GM12878 (cell line): Measurements from ENCODE around the gene SNX30. TPM values are rescaled to one million over a fixed set of nuclear protein-coding genes. Genes with fewer than 3 reads are reported as not detected.

Experiments used
- EP300 ChIP-seq, 2 experiments: fragments of 150-350 bp in 1 of 2; IDR thresholded peaks; 2 replicates each; pipeline ENCODE4 v1.6.1; 2011 to 2012; ENCODE audit warnings: low read depth in 2 of 2, low read length in 2 of 2, borderline replicate concordance in 1 of 2, improper control_type of control experiment in 1 of 2, inconsistent platforms in 1 of 2; ENCODE audit not compliant: control insufficient read depth in 1 of 2
- HDGF ChIP-seq: fragments of 450-650 bp; IDR thresholded peaks from 2 replicates; pipeline ENCODE4 v1.6.1; 2016; ENCODE audit warnings: antibody characterized with exemption
- IKZF1 ChIP-seq: fragments of 450-650 bp; conservative IDR thresholded peaks from 2 replicates; pipeline ENCODE4 v1.6.1; 2017; ENCODE audit warnings: antibody characterized with exemption, mild to moderate bottlenecking
- JUNB ChIP-seq: IDR thresholded peaks from 2 replicates; pipeline ENCODE4 v1.6.1; 2016; ENCODE audit warnings: antibody characterized with exemption, mild to moderate bottlenecking
- MTA2 ChIP-seq: fragments of 450-650 bp; IDR thresholded peaks from 2 replicates; pipeline ENCODE4 v1.6.1; 2016; ENCODE audit warnings: low read depth, mild to moderate bottlenecking, moderate library complexity
- MYB ChIP-seq: fragments of 150-350 bp; IDR thresholded peaks from 2 replicates; pipeline ENCODE4 v1.6.1; 2014; ENCODE audit warnings: mild to moderate bottlenecking, low read depth, low read length, borderline replicate concordance
- NFIC ChIP-seq: IDR thresholded peaks from 2 replicates; pipeline ENCODE4 v1.6.1; 2012; ENCODE audit warnings: low read depth, mild to moderate bottlenecking, inconsistent platforms, low read length, moderate library complexity
- PML ChIP-seq: IDR thresholded peaks from 2 replicates; pipeline ENCODE4 v1.6.1; 2012; ENCODE audit warnings: low read length, inconsistent platforms
- SMAD1 ChIP-seq: fragments of 450-650 bp; IDR thresholded peaks from 2 replicates; pipeline ENCODE4 v1.6.1; 2018; ENCODE audit warnings: mild to moderate bottlenecking, low read depth; ENCODE audit not compliant: partially characterized antibody
- SMARCA5 ChIP-seq: fragments of 450-650 bp; IDR thresholded peaks from 2 replicates; pipeline ENCODE4 v1.6.1; 2017; ENCODE audit warnings: mild to moderate bottlenecking
- ZNF217 ChIP-seq: fragments of 450-650 bp; IDR thresholded peaks from 2 replicates; pipeline ENCODE4 v1.6.1; 2017; ENCODE audit warnings: antibody characterized with exemption, mild to moderate bottlenecking
- polyA plus RNA-seq, 11 experiments: library from polyadenylated mRNA; depleted of rRNA in 4 of 11; unstranded in 6 of 11; stranded (reverse) in 5 of 11; fragments of >200 nt; fragmentation: Nextera tagmentation in 4 of 11; fragmentation: Illumina TruSeq in 1 of 11; extraction: Ambion mirVana in 4 of 11; extraction: Trizol in 1 of 11; gene quantifications; 1 replicate in 1 of 11; 2 replicates in 10 of 11; pipeline versions ENCODE4 v1.2.1 to v1.2.3, GENCODE V29; 2011 to 2016; ENCODE audit warnings: inconsistent platforms in 2 of 11, missing spikeins in 2 of 11, low read depth in 1 of 11
- total RNA-seq, 4 experiments: library from RNA; depleted of rRNA in 3 of 4; stranded (reverse); fragments of >200 nt in 3 of 4; fragmentation: Illumina TruSeq in 1 of 4; extraction: Trizol in 1 of 4; gene quantifications; 2 replicates each; pipeline versions ENCODE4 v1.2.1 to v1.2.3, GENCODE V29; 2013 to 2021
- TF ChIP-seq, protein P1 (sequence below): IDR thresholded peaks from 2 replicates; pipeline ENCODE4 v1.6.1; 2011; ENCODE audit warnings: low read depth, low read length, improper control_type of control experiment, borderline replicate concordance
- TF ChIP-seq, protein P2 (sequence below): fragments of 450-650 bp; IDR thresholded peaks from 2 replicates; pipeline ENCODE4 v1.6.1; 2017; ENCODE audit warnings: mild to moderate bottlenecking, low read depth, inconsistent platforms; ENCODE audit not compliant: poor library complexity, severe bottlenecking
- TF ChIP-seq, protein P3 (sequence below): fragments of 450-650 bp; formaldehyde crosslinking; IDR thresholded peaks from 2 replicates; pipeline ENCODE4 v1.4.0; 2022; ENCODE audit warnings: mild to moderate bottlenecking, moderate library complexity
- TF ChIP-seq, protein P4 (sequence below): IDR thresholded peaks from 2 replicates; pipeline ENCODE4 v1.6.1; 2012; ENCODE audit warnings: improper control_type of control experiment, low read depth, low read length; ENCODE audit not compliant: insufficient replicate concordance
- TF ChIP-seq, protein P5 (sequence below): IDR thresholded peaks from 2 replicates; pipeline ENCODE4 v1.6.1; 2012; ENCODE audit warnings: low read depth, low read length, improper control_type of control experiment

The SNX30 gene
- total and polyA plus RNA-seq, 10 of the 15 experiments (the other 5 are each of a cell fraction or from before 2014, with no cell fraction given): 0.53 to 4.0 (median 1.5) TPM

DNA sequence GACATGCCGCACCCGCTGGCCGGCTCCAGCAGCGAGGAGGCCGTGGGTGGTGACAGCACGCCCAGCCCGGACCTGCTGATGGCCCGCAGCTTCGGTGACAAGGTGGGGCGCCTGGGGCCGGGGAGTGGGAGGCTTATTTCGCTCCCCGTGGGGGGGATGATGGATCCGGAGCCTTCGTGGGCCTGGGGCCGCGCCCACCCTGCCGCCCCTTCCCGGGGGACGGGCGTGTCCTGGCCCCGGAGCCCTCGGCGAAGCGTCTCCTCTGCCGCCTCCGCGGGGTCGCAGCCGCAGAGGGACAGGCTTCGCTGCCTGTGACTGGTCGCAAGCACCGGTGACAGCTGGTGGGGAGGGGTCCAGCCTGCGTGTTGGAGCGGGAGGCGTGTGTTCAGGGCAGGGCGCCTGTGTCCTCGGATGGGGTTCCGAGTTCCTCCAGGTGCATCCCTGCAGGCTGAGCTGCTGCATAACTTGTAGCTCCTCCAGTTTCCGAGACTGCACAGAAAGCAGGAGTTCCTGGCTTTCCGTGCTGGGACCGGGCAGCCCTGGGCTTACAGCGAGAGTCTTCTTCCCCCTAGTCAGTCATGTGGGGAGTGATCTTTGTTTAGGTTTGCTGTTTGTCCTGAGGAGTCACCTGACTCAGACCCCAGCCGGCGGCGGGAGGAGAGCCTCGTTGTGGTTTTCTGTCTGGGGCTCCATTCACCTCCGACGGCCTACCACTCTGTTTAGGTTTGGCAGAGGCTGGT lies 666 bp downstream of the SNX30 start (continued):
- TF ChIP-seq, protein P1, sequence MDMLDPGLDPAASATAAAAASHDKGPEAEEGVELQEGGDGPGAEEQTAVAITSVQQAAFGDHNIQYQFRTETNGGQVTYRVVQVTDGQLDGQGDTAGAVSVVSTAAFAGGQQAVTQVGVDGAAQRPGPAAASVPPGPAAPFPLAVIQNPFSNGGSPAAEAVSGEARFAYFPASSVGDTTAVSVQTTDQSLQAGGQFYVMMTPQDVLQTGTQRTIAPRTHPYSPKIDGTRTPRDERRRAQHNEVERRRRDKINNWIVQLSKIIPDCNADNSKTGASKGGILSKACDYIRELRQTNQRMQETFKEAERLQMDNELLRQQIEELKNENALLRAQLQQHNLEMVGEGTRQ: no peak; the same call in 1 of the 2 replicates
- TF ChIP-seq PML (no peak), SMARCA5 (0 out of 2 replicates have a peak, but pooled peaks have one; percentile 7), IKZF1 (0 out of 2 replicates have a peak, but pooled peaks have one; percentile 5), NFIC (no peak), SMAD1 (no peak), JUNB (no peak), EP300 (IDR thresholded peaks at IDR 0.05; ENCODE audit: borderline replicate concordance in 1 of 2, control insufficient read depth in 1 of 2, low read depth in 2 of 2, low read length in 2 of 2) (no peak), HDGF (no peak), MTA2 (no peak), ZNF217 (peak; percentile 5; the same call in 1 of the 2 replicates), MYB (no peak)
- TF ChIP-seq, protein P2, sequence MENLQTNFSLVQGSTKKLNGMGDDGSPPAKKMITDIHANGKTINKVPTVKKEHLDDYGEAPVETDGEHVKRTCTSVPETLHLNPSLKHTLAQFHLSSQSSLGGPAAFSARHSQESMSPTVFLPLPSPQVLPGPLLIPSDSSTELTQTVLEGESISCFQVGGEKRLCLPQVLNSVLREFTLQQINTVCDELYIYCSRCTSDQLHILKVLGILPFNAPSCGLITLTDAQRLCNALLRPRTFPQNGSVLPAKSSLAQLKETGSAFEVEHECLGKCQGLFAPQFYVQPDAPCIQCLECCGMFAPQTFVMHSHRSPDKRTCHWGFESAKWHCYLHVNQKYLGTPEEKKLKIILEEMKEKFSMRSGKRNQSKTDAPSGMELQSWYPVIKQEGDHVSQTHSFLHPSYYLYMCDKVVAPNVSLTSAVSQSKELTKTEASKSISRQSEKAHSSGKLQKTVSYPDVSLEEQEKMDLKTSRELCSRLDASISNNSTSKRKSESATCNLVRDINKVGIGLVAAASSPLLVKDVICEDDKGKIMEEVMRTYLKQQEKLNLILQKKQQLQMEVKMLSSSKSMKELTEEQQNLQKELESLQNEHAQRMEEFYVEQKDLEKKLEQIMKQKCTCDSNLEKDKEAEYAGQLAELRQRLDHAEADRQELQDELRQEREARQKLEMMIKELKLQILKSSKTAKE: no peak
- TF ChIP-seq, protein P3, sequence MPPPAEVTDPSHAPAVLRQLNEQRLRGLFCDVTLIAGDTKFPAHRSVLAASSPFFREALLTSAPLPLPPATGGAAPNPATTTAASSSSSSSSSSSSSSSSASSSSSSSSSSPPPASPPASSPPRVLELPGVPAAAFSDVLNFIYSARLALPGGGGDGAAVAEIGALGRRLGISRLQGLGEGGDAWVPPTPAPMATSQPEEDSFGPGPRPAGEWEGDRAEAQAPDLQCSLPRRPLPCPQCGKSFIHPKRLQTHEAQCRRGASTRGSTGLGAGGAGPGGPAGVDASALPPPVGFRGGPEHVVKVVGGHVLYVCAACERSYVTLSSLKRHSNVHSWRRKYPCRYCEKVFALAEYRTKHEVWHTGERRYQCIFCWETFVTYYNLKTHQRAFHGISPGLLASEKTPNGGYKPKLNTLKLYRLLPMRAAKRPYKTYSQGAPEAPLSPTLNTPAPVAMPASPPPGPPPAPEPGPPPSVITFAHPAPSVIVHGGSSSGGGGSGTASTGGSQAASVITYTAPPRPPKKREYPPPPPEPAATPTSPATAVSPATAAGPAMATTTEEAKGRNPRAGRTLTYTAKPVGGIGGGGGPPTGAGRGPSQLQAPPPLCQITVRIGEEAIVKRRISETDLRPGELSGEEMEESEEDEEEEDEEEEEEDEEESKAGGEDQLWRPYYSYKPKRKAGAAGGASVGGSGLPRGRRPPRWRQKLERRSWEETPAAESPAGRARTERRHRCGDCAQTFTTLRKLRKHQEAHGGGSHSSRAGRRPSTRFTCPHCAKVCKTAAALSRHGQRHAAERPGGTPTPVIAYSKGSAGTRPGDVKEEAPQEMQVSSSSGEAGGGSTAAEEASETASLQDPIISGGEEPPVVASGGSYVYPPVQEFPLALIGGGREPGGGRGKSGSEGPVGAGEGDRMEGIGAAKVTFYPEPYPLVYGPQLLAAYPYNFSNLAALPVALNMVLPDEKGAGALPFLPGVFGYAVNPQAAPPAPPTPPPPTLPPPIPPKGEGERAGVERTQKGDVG (CRISPR knock-in tag): no peak
- TF ChIP-seq, protein P4, sequence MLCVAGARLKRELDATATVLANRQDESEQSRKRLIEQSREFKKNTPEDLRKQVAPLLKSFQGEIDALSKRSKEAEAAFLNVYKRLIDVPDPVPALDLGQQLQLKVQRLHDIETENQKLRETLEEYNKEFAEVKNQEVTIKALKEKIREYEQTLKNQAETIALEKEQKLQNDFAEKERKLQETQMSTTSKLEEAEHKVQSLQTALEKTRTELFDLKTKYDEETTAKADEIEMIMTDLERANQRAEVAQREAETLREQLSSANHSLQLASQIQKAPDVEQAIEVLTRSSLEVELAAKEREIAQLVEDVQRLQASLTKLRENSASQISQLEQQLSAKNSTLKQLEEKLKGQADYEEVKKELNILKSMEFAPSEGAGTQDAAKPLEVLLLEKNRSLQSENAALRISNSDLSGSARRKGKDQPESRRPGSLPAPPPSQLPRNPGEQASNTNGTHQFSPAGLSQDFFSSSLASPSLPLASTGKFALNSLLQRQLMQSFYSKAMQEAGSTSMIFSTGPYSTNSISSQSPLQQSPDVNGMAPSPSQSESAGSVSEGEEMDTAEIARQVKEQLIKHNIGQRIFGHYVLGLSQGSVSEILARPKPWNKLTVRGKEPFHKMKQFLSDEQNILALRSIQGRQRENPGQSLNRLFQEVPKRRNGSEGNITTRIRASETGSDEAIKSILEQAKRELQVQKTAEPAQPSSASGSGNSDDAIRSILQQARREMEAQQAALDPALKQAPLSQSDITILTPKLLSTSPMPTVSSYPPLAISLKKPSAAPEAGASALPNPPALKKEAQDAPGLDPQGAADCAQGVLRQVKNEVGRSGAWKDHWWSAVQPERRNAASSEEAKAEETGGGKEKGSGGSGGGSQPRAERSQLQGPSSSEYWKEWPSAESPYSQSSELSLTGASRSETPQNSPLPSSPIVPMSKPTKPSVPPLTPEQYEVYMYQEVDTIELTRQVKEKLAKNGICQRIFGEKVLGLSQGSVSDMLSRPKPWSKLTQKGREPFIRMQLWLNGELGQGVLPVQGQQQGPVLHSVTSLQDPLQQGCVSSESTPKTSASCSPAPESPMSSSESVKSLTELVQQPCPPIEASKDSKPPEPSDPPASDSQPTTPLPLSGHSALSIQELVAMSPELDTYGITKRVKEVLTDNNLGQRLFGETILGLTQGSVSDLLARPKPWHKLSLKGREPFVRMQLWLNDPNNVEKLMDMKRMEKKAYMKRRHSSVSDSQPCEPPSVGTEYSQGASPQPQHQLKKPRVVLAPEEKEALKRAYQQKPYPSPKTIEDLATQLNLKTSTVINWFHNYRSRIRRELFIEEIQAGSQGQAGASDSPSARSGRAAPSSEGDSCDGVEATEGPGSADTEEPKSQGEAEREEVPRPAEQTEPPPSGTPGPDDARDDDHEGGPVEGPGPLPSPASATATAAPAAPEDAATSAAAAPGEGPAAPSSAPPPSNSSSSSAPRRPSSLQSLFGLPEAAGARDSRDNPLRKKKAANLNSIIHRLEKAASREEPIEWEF: no peak
- TF ChIP-seq, protein P5, sequence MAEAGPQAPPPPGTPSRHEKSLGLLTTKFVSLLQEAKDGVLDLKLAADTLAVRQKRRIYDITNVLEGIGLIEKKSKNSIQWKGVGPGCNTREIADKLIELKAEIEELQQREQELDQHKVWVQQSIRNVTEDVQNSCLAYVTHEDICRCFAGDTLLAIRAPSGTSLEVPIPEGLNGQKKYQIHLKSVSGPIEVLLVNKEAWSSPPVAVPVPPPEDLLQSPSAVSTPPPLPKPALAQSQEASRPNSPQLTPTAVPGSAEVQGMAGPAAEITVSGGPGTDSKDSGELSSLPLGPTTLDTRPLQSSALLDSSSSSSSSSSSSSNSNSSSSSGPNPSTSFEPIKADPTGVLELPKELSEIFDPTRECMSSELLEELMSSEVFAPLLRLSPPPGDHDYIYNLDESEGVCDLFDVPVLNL: no peak
